Suprapubic skin (tissue), 4 donors: ENCODE data around the gene BEST1. TPM values are rescaled to one million over a fixed set of nuclear protein-coding genes. Genes with fewer than 3 reads are reported as not detected.

ENCODE experiments used
- DNase-seq, 2 donors: peaks; one replicate each; pipeline ENCODE4 v3.0.0-alpha.2; 2019; ENCODE audit warnings: low spot score in 2 of 2
- H3K27ac ChIP-seq: fragments of 200-600 bp; sonication (generic); one replicate; pipeline ENCODE4 v1.5.1; 2019
- H3K27me3 ChIP-seq: fragments of 200-600 bp; sonication (generic); one replicate; pipeline ENCODE4 v1.5.1; 2019
- H3K36me3 ChIP-seq: fragments of 200-600 bp; sonication (generic); one replicate; pipeline ENCODE4 v1.5.1; 2019
- H3K4me1 ChIP-seq: fragments of 200-600 bp; sonication (generic); one replicate; pipeline ENCODE4 v1.5.1; 2019
- H3K4me3 ChIP-seq: fragments of 200-600 bp; sonication (generic); one replicate; pipeline ENCODE4 v1.5.1; 2019; ENCODE audit warnings: mild to moderate bottlenecking
- H3K9me3 ChIP-seq: fragments of 200-600 bp; sonication (generic); one replicate; pipeline ENCODE4 v1.5.1; 2019
- CTCF ChIP-seq, 2 donors: fragments of 200-600 bp in 1 of 2; fragments of 450-650 bp in 1 of 2; sonication (generic) in 1 of 2; IDR thresholded peaks; one replicate each; pipeline ENCODE4 v1.5.1; 2016 to 2019; ENCODE audit warnings: antibody characterized with exemption in 2 of 2, mild to moderate bottlenecking in 1 of 2, moderate library complexity in 1 of 2
- EP300 ChIP-seq: sonication (generic); formaldehyde crosslinking; IDR thresholded peaks from one replicate; pipeline ENCODE4 v1.6.1; 2017; ENCODE audit warnings: antibody characterized with exemption
- POLR2A ChIP-seq, 2 donors: fragments of 450-650 bp; IDR thresholded peaks; one replicate each; pipeline ENCODE4 v1.6.1; 2017; ENCODE audit warnings: antibody characterized with exemption in 2 of 2, mild to moderate bottlenecking in 2 of 2, moderate library complexity in 2 of 2
- POLR2AphosphoS5 ChIP-seq, 3 donors: sonication (generic); formaldehyde crosslinking; IDR thresholded peaks; one replicate each; pipeline ENCODE4 v1.6.1; 2017; ENCODE audit warnings: antibody characterized with exemption in 3 of 3
- WGBS: methylation state at CpG from one replicate; pipeline ENCODE4 v1.1.5; 2018; 5-methylcytosine and 5-hydroxymethylcytosine counted together
- total RNA-seq, 4 donors: library from RNA; depleted of rRNA; stranded (reverse); fragments of >200 nt; gene quantifications; one replicate each; pipeline ENCODE4 v1.1.0, GENCODE V29; 2016

The BEST1 gene
- total RNA-seq, 4 donors from 2014 or later, result 1.5 to 4.1 (median 2.5) TPM

DNA sequence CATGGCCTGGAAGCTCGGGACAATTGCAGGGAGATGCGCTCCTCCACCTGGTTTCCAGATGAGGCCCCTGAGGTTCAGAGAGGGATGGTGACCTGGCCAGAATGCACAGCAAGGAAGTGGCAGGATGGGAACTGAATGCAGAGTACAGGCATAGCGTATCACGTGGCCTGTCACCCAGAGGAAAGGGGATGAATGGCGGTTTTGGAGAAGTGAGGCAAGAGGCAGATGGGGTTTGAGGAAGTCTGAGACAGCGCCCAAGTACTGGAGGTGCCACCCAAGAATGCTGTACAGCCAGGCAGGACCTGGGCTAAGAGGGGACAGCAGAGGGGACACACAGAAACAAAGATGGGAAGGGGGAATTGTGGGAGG lies 37.6 kb upstream of the BEST1 start:
- Histone ChIP-seq H3K27ac (no peak overlapping the region), H3K36me3 (peaks cover under 1% of the 10 kb centered on the region), H3K4me1 (peaks cover 41% of the 10 kb centered on the region), H3K4me3 (no peak overlapping the region), H3K9me3 (no peaks in the 10 kb centered on the region), H3K27me3 (peaks cover 11% of the 10 kb centered on the region)
- 73% methylated on average over 4 of the region's 6 CpGs for WGBS
- DNase-seq, result peak; percentile 64 to 72
- TF ChIP-seq POLR2A (IDR thresholded peaks at IDR 0.05), result no peak
- TF ChIP-seq POLR2AphosphoS5 (IDR thresholded peaks at IDR 0.05), result no peak
- no peak for TF ChIP-seq EP300
- TF ChIP-seq CTCF (IDR thresholded peaks at IDR 0.05), result no peak

DNA sequence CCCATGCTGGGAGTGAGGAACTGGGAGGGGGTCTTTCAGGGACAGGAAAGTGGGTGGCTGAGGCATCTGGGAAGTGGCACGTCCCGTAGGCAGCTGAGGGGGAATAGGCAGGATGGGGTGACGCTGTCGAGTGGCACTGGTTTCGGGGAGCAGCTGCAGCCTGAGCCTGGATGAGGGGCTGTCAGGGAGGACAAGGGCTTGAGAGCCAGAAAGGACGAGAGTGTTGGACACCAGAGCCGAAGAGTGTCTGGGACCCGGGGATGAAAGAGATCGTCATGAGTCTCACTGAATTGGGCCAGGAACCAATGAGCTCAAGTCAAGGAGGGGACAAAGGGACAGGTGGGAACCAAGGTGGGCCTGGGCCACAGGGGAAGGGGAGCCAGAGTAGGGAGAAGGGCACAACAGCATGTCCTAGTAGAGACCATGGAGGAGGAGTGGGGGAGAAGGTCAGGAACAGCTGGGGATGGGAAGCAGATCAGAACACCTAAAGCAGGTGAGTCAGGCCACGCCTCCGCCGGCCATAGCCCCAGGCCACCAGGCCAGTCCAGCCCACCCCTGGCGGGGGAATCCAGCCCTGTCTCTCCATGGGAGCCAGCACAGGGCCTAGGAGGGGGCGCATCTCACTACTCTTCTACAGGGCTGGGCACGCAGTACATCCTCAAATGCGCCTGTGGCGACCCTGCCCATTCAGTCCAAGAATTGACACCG lies 37.0 kb upstream of the BEST1 start:
- TF ChIP-seq POLR2A (IDR thresholded peaks at IDR 0.05) (no peak), EP300 (no peak), POLR2AphosphoS5 (IDR thresholded peaks at IDR 0.05) (no peak), CTCF (IDR thresholded peaks at IDR 0.05) (no peak)
- H3K9me3 ChIP-seq, result no peaks in the 10 kb centered on the region
- no peak overlapping the region for H3K27ac ChIP-seq
- H3K4me1 ChIP-seq, result peaks cover 46% of the 10 kb centered on the region
- no peaks in the 10 kb centered on the region for H3K36me3 ChIP-seq
- WGBS, result 75% methylated on average over 17 of the region's 18 CpGs
- H3K27me3 ChIP-seq, result peaks cover 13% of the 10 kb centered on the region
- no peak overlapping the region for H3K4me3 ChIP-seq
- DNase-seq, result peak; percentile 53 to 65

DNA sequence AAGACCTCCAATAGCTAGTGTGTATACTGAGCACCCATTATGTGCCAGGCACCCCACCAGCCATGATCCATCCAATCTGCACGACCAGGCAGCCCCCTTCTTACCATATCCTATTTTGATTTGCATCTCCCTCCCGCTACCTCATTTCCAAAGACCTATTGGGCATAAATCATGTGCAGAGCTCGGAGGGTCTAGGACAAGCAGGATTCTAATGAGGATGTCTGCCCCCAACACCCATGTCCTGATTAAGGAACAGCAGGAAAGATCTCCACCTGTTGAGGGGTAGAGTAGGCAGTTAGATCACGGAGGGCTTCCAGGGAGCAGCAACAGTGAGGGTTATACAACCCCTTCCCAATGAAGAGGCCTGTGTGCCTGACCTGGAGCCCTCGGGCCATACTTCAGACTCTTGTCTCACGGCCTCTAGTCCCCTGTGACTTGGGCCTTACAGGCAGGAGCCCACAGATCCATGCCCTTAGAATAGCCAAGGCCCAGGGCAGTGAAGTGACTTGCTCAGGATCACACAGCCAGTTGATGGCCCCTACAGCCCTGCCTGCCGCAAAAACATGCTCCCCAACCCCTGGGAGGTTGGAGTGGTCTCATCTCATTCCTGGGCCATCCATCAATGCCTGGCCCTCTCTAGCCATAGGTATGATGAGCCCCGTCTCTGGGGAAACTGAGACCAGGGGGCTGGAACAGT lies 36.3 kb upstream of the BEST1 start:
- TF ChIP-seq POLR2AphosphoS5 (IDR thresholded peaks at IDR 0.05) (no peak), POLR2A (IDR thresholded peaks at IDR 0.05) (no peak), CTCF (IDR thresholded peaks at IDR 0.05) (no peak), EP300 (no peak)
- DNase-seq, result peak; percentile 54 to 70
- Histone ChIP-seq H3K9me3 (no peaks in the 10 kb centered on the region), H3K36me3 (no peaks in the 10 kb centered on the region), H3K4me3 (no peak overlapping the region), H3K4me1 (peaks cover 48% of the 10 kb centered on the region), H3K27me3 (peaks cover 13% of the 10 kb centered on the region), H3K27ac (no peak overlapping the region)
- WGBS, result 76% methylated on average over 6 of the region's 8 CpGs

DNA sequence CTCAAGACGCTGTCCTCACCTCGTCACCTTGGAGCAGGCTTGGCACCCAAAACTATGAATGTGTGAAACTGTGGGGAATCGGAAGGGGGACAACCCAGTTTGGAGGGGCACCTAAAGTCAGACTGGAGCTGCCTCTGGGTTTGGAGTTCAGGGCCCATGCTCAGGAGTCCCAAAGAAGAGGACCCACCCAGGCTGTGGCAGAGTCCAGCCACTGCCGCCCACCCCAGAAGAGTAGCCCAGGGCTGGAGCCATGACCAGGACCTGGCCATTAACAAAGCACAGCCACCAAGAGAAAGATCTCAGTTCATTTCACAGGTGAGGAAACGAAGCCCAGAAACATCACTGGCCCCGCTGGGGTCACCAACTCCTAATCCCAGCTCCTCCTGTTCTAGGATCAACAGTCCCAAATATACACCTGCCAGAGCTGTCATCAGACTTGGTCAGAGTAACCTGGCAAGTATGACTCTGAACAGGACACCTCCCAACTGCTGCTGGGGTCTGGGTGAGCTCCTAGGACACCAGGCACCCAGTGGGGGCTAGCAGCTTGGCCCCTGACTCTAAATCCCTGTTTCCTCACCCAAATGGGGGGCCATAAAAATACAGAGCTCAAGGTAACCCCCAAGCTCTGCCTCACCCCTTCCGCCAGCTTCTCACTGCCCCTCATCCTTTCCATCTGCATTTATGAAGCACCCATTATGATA lies 35.5 kb upstream of the BEST1 start:
- peak overlapping the region; percentile 79 for H3K4me3 ChIP-seq
- TF ChIP-seq CTCF (IDR thresholded peaks at IDR 0.05), result no peak
- TF ChIP-seq POLR2A (IDR thresholded peaks at IDR 0.05), result no peak
- TF ChIP-seq EP300, result no peak
- no peak for TF ChIP-seq POLR2AphosphoS5 (IDR thresholded peaks at IDR 0.05)
- DNase-seq, result peak; percentile 45 to 57
- H3K4me1 ChIP-seq, result peaks cover 48% of the 10 kb centered on the region
- WGBS, result 81% methylated on average over 4 of the region's 7 CpGs
- peaks cover 18% of the 10 kb centered on the region for H3K27me3 ChIP-seq
- H3K27ac ChIP-seq, result no peak overlapping the region
- no peaks in the 10 kb centered on the region for H3K9me3 ChIP-seq
- H3K36me3 ChIP-seq, result no peaks in the 10 kb centered on the region
